K562 (cell line): Measurements from ENCODE around the gene KCNAB2. TPM values are rescaled to one million over a fixed set of nuclear protein-coding genes. Genes with fewer than 3 reads are reported as not detected.

Source experiments
- ATAC-seq: fragments of 200-7000 bp; cut with Tn5 transposase; 3 replicates; pipeline ENCODE4 v1.9.1; 2020; ENCODE audit warnings: moderate library complexity
- BruUV-seq: library from RNA; stranded (reverse); fragments of 400-500 nt; replicated peaks from 2 replicates; lab custom pipeline; 2021; lab: Mats Ljungman, UMichigan
- CTCF ChIA-PET: fragments of 300-600 bp; formaldehyde crosslinking; extraction: SDS; loops from one replicate; lab custom pipeline; 2021; ENCODE audit warnings: low intra/inter-chr PET ratio; lab: Yijun Ruan, JAX
- POLR2A ChIA-PET: fragments of 300-600, 350-650 bp; sonication (Branson Sonifier 250); formaldehyde crosslinking; extraction: SDS; loops from one replicate; lab custom pipeline; 2021; ENCODE audit warnings: antibody characterized with exemption, inconsistent platforms; lab: Yijun Ruan, JAX
- DNase-seq, 4 experiments: peaks; one replicate each; pipeline versions ENCODE4 v3.0.0 to v3.0.0-alpha.2; 2011 to 2018; ENCODE audit warnings: low spot score in 3 of 4, mixed read lengths in 3 of 4; ENCODE audit errors: extremely low read depth in 1 of 4
- FAIRE-seq: peaks from 2 replicates; lab custom pipeline; 2011; peaks lifted over from hg19 to GRCh38; lab: Jason Lieb, UNC
- H2AFZ ChIP-seq: 2 replicates; pipeline ENCODE4 v1.6.0; 2011; ENCODE audit warnings: low read depth, low read length, control low read depth, inconsistent platforms
- H3K27ac ChIP-seq: fragments of 200-600 bp; 3 replicates; pipeline ENCODE4 v1.8.0; 2011; ENCODE audit warnings: low read depth, mild to moderate bottlenecking, control low read depth, inconsistent platforms, low read length, moderate library complexity, mixed read lengths; ENCODE audit errors: extremely low read depth
- H3K27me3 ChIP-seq, 2 experiments: fragments of 300-600 bp in 1 of 2; 2 replicates in 1 of 2; 3 replicates in 1 of 2; pipeline versions ENCODE4 v1.6.0 to v1.8.0; 2011; ENCODE audit warnings: inconsistent platforms in 2 of 2, low read length in 2 of 2, mild to moderate bottlenecking in 1 of 2, mixed read lengths in 1 of 2, moderate library complexity in 1 of 2; ENCODE audit not compliant: control insufficient read depth in 2 of 2, insufficient read depth in 2 of 2
- H3K36me3 ChIP-seq: fragments of 300-600 bp; 3 replicates; pipeline ENCODE4 v1.8.0; 2011; ENCODE audit warnings: mild to moderate bottlenecking, low read length, inconsistent platforms; ENCODE audit not compliant: control insufficient read depth, insufficient read depth
- H3K4me1 ChIP-seq, 2 experiments: fragments of 200-600 bp in 1 of 2; replicated peaks in 1 of 2; 2 replicates in 1 of 2; 3 replicates in 1 of 2; pipeline versions ENCODE4 v1.5.1 to v1.8.0; 2011; ENCODE audit warnings: inconsistent platforms in 2 of 2, low read length in 2 of 2, mild to moderate bottlenecking in 1 of 2, mixed read lengths in 1 of 2, moderate library complexity in 1 of 2; ENCODE audit not compliant: control insufficient read depth in 2 of 2, insufficient read depth in 2 of 2
- H3K4me2 ChIP-seq: 2 replicates; pipeline ENCODE4 v1.6.1; 2011; ENCODE audit warnings: low read length, control low read depth, inconsistent platforms, mixed read lengths; ENCODE audit not compliant: insufficient read depth
- H3K4me3 ChIP-seq: fragments of 200-600 bp; sonication (generic), shearing (Covaris generic); 2 replicates; pipeline ENCODE4 v1.5.1; 2016; ENCODE audit warnings: control low read depth, inconsistent platforms
- H3K79me2 ChIP-seq: fragments of 200-600 bp; 3 replicates; pipeline ENCODE4 v1.8.0; 2011; ENCODE audit warnings: low read length, inconsistent platforms; ENCODE audit not compliant: control insufficient read depth, insufficient read depth
- H3K9ac ChIP-seq, 2 experiments: 2 replicates each; pipeline versions ENCODE4 v1.6.0 to v1.6.1; 2011; ENCODE audit warnings: low read depth in 2 of 2, low read length in 2 of 2, control low read depth in 1 of 2, inconsistent platforms in 1 of 2, mild to moderate bottlenecking in 1 of 2, mixed read lengths in 1 of 2; ENCODE audit not compliant: insufficient read depth in 1 of 2
- H3K9me1 ChIP-seq: one replicate; pipeline ENCODE4 v1.6.0; 2011; ENCODE audit warnings: inconsistent platforms, mild to moderate bottlenecking, low read length, moderate library complexity; ENCODE audit not compliant: control insufficient read depth, insufficient read depth
- H3K9me3 ChIP-seq: replicated peaks from 2 replicates; pipeline ENCODE4 v1.5.1; 2011; ENCODE audit warnings: low read depth, low read length, inconsistent platforms; ENCODE audit not compliant: control insufficient read depth, insufficient read depth
- H4K20me1 ChIP-seq: replicated peaks from 2 replicates; pipeline ENCODE4 v1.6.1; 2011; ENCODE audit warnings: low read length, inconsistent platforms, mixed read lengths; ENCODE audit not compliant: control insufficient read depth, insufficient read depth
- CBX3 ChIP-seq, 2 experiments: IDR thresholded peaks; 1 replicate in 1 of 2; 2 replicates in 1 of 2; pipeline ENCODE4 v1.6.1; 2012; ENCODE audit warnings: inconsistent platforms in 2 of 2, low read length in 2 of 2, borderline replicate concordance in 1 of 2, control low read depth in 1 of 2
- CHD4 ChIP-seq: fragments of 200-600 bp; sonication (generic); IDR thresholded peaks from 3 replicates; pipeline ENCODE4 v1.6.1; 2012; ENCODE audit warnings: low read depth, mild to moderate bottlenecking, mixed read lengths, low read length, inconsistent platforms; ENCODE audit not compliant: insufficient read depth, insufficient replicate concordance, poor library complexity, severe bottlenecking
- CSDE1 ChIP-seq, 2 experiments: fragments of 450-650 bp; IDR thresholded peaks; 2 replicates each; pipeline ENCODE4 v1.6.1; 2016; ENCODE audit warnings: mild to moderate bottlenecking in 1 of 2
- HDAC8 ChIP-seq: fragments of 450-650 bp; IDR thresholded peaks from 2 replicates; pipeline ENCODE4 v1.6.1; 2016; ENCODE audit warnings: mild to moderate bottlenecking, missing genetic modification characterization, moderate library complexity, missing compliant biosample characterization
- MBD2 ChIP-seq: sonication (generic); IDR thresholded peaks from 2 replicates; pipeline ENCODE4 v1.6.1; 2016; ENCODE audit warnings: low read depth, borderline replicate concordance
- MED1 ChIP-seq: sonication (generic); formaldehyde crosslinking; IDR thresholded peaks from 2 replicates; pipeline ENCODE4 v1.8.1; 2023; ENCODE audit warnings: missing genetic modification reagents, borderline replicate concordance
- MTA1 ChIP-seq: fragments of 450-650 bp; IDR thresholded peaks from 2 replicates; pipeline ENCODE4 v1.6.1; 2017; ENCODE audit warnings: borderline replicate concordance
- SP1 ChIP-seq: sonication (generic); formaldehyde crosslinking; IDR thresholded peaks from 2 replicates; pipeline ENCODE4 v1.8.1; 2022; ENCODE audit warnings: mild to moderate bottlenecking, missing genetic modification reagents
- ZNF830 ChIP-seq: fragments of 250-450 bp; sonication (Bioruptor Pico); IDR thresholded peaks from 2 replicates; pipeline ENCODE4 v1.5.0; 2021; ENCODE audit warnings: mild to moderate bottlenecking
- WGBS: fragments of 100-300 bp; shearing (Covaris generic); methylation state at CpG from one replicate; pipeline ENCODE4 v1.1.6; 2016; ENCODE audit warnings: low coverage, mixed read lengths; ENCODE audit not compliant: insufficient coverage; ENCODE audit errors: missing lambda C conversion rate; 5-methylcytosine and 5-hydroxymethylcytosine counted together
- in situ Hi-C: fragments of 300-500 bp; cut with MboI; formaldehyde crosslinking; loops from 4 replicates; pipeline ENCODE4 v1.15.0; 2018; ENCODE audit warnings: inconsistent platforms, mixed read lengths
- intact Hi-C: fragments of 100-400 bp; cut with micrococcal nuclease; formaldehyde crosslinking; loops from 2 replicates; pipeline ENCODE4 v1.14.2; 2022
- polyA plus RNA-seq, 8 experiments: library from polyadenylated mRNA; depleted of rRNA in 4 of 8; stranded (reverse) in 5 of 8; unstranded in 3 of 8; fragments of >200 nt; fragmentation: Nextera tagmentation in 2 of 8; fragmentation: Illumina TruSeq in 1 of 8; extraction: Ambion mirVana in 2 of 8; extraction: Trizol in 1 of 8; gene quantifications; 2 replicates each; pipeline versions ENCODE4 v1.2.1 to v1.2.3, GENCODE V29; 2011 to 2014; ENCODE audit warnings: inconsistent platforms in 1 of 8, missing spikeins in 1 of 8
- total RNA-seq, 7 experiments: library from RNA; depleted of rRNA in 6 of 7; stranded (reverse); fragments of >200 nt in 6 of 7; fragmentation: Illumina TruSeq in 2 of 7; extraction: Trizol in 2 of 7; gene quantifications; 2 replicates each; pipeline versions ENCODE4 v1.2.1 to v1.2.3, GENCODE V29; 2011 to 2021; ENCODE audit warnings: low replicate concordance in 1 of 7
- TF ChIP-seq, protein P1 (sequence below): sonication (generic); formaldehyde crosslinking; IDR thresholded peaks from 2 replicates; pipeline ENCODE4 v1.8.0; 2023; ENCODE audit warnings: mild to moderate bottlenecking, missing genetic modification reagents
- TF ChIP-seq, protein P2 (sequence below): fragments of 250-450 bp; sonication (Bioruptor Pico); IDR thresholded peaks from 2 replicates; pipeline ENCODE4 v1.4.0; 2020; ENCODE audit warnings: borderline replicate concordance

KCNAB2 gene
- total and polyA plus RNA-seq, 9 of the 15 experiments (the other 6 are each of a cell fraction or from before 2014, with no cell fraction given): 1.8 to 15.8 (median 7.1) TPM

DNA sequence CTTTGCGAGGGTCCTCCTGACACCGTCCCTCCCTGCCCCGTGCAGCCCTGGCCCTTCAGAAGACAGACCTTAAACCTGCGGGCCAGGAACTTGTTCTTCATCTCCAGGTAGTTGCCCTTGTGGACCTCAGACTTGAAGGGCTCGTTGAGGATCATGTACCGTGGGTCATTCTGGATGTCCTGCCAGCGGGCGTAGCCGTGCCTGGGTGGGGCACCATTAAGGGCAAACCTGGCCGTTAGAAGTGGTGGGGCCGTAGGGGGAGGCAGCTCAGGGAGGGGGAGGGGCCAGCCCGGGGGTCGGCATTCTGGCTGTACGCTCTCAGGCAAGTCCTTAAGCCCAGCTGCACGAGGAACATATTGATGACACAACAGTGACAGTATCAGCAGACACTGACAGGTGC is 64.6 kb downstream of the KCNAB2 start:
- in situ Hi-C loops (no loop called here), intact Hi-C loops (no loop called here)
- ATAC-seq (no peak), FAIRE-seq (no peak), DNase-seq (no peak)
- WGBS: 6% methylated on average over 12 of the region's 15 CpGs
- CTCF ChIA-PET: no interaction called here
- Histone ChIP-seq H3K27me3 (peaks cover 34 to 53% of the 10 kb centered on the region in 2 experiments), H3K36me3 (no peaks in the 10 kb centered on the region)
- TF ChIP-seq, protein P1, sequence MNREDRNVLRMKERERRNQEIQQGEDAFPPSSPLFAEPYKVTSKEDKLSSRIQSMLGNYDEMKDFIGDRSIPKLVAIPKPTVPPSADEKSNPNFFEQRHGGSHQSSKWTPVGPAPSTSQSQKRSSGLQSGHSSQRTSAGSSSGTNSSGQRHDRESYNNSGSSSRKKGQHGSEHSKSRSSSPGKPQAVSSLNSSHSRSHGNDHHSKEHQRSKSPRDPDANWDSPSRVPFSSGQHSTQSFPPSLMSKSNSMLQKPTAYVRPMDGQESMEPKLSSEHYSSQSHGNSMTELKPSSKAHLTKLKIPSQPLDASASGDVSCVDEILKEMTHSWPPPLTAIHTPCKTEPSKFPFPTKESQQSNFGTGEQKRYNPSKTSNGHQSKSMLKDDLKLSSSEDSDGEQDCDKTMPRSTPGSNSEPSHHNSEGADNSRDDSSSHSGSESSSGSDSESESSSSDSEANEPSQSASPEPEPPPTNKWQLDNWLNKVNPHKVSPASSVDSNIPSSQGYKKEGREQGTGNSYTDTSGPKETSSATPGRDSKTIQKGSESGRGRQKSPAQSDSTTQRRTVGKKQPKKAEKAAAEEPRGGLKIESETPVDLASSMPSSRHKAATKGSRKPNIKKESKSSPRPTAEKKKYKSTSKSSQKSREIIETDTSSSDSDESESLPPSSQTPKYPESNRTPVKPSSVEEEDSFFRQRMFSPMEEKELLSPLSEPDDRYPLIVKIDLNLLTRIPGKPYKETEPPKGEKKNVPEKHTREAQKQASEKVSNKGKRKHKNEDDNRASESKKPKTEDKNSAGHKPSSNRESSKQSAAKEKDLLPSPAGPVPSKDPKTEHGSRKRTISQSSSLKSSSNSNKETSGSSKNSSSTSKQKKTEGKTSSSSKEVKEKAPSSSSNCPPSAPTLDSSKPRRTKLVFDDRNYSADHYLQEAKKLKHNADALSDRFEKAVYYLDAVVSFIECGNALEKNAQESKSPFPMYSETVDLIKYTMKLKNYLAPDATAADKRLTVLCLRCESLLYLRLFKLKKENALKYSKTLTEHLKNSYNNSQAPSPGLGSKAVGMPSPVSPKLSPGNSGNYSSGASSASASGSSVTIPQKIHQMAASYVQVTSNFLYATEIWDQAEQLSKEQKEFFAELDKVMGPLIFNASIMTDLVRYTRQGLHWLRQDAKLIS (CRISPR knock-in tag): no peak
- TF ChIP-seq CHD4 (no peak), MTA1 (no peak), HDAC8 (tag) (no peak), SP1 (CRISPR knock-in tag) (no peak), CSDE1 (IDR thresholded peaks at IDR 0.05) (no peak), ZNF830 (CRISPR knock-in tag) (no peak), MED1 (CRISPR knock-in tag) (no peak), CBX3 (IDR thresholded peaks at IDR 0.05; ENCODE audit: borderline replicate concordance in 1 of 2, low read length in 2 of 2) (no peak), MBD2 (no peak)
- TF ChIP-seq, protein P2, sequence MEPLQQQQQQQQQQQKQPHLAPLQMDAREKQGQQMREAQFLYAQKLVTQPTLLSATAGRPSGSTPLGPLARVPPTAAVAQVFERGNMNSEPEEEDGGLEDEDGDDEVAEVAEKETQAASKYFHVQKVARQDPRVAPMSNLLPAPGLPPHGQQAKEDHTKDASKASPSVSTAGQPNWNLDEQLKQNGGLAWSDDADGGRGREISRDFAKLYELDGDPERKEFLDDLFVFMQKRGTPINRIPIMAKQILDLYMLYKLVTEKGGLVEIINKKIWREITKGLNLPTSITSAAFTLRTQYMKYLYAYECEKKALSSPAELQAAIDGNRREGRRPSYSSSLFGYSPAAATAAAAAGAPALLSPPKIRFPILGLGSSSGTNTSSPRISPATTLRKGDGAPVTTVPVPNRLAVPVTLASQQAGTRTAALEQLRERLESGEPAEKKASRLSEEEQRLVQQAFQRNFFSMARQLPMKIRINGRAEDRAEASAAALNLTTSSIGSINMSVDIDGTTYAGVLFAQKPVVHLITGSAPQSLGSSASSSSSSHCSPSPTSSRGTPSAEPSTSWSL (CRISPR knock-in tag): no peak
- TF ChIP-seq, all 486 proteins: peak for 0
- no peak overlapping the region for H3K27ac ChIP-seq
- H3K9me1 ChIP-seq: no peaks in the 10 kb centered on the region
- H3K9me3 ChIP-seq: no peaks in the 10 kb centered on the region
- no peak overlapping the region for H3K4me3 ChIP-seq
- no peak overlapping the region for H2AFZ ChIP-seq
- POLR2A ChIA-PET: interaction anchor here (0.7 kb wide), 1 partner anchor 17 kb away, joined by 3 read pairs; no protein-coding TSS in a partner anchor
- H3K9ac ChIP-seq: no peak overlapping the region; a peak in 1 of 4 replicates
- H3K4me1 ChIP-seq: peaks cover 0 to 25% of the 10 kb centered on the region in 2 experiments; a peak in 2 of 5 replicates
- BruUV-seq: no TSS peak
- peaks cover 4% of the 10 kb centered on the region; the same call in 1 of the 2 replicates for H4K20me1 ChIP-seq
- H3K79me2 ChIP-seq: no peaks in the 10 kb centered on the region
- no peak overlapping the region for H3K4me2 ChIP-seq
